BJ (cell line): Measurements from ENCODE around the gene ZMYND11. TPM values are rescaled to one million over a fixed set of nuclear protein-coding genes. Genes with fewer than 3 reads are reported as not detected.
"Not testable (repeated sequence)": the region's sequence is repeated elsewhere in the genome, so short reads cannot be mapped to it uniquely, and the experiment has no call there.

Source experiments
- CTCF ChIA-PET: fragments of 350-600 bp; formaldehyde crosslinking; extraction: SDS; loops from one replicate; lab custom pipeline; 2021; ENCODE audit warnings: antibody characterized with exemption, inconsistent platforms; lab: Yijun Ruan, JAX
- POLR2A ChIA-PET: fragments of 300-600 bp; sonication (Branson Sonifier 250); formaldehyde crosslinking; extraction: SDS; loops from one replicate; lab custom pipeline; 2021; ENCODE audit warnings: antibody characterized with exemption; lab: Charles Lee
- DNase-seq: peaks from one replicate; pipeline ENCODE4 v3.0.0-alpha.2; 2011; ENCODE audit warnings: low read depth
- H3K27me3 ChIP-seq: 2 replicates; pipeline ENCODE4 v1.6.0; 2011; ENCODE audit warnings: low read length; ENCODE audit not compliant: control insufficient read depth, insufficient read depth
- H3K36me3 ChIP-seq: 2 replicates; pipeline ENCODE4 v1.5.1; 2011; ENCODE audit warnings: low read length; ENCODE audit not compliant: control insufficient read depth, insufficient read depth
- H3K4me3 ChIP-seq: 2 replicates; pipeline ENCODE4 v1.5.1; 2011; ENCODE audit warnings: low read depth, mild to moderate bottlenecking, control low read depth, low read length
- polyA plus RNA-seq: library from polyadenylated mRNA; depleted of rRNA; stranded (reverse); fragments of >200 nt; gene quantifications from 2 replicates; pipeline ENCODE4 v1.2.3, GENCODE V29; 2011
- TF ChIP-seq, protein P1 (sequence below): IDR thresholded peaks from 2 replicates; pipeline ENCODE4 v1.5.1; 2011; ENCODE audit warnings: low read depth, mild to moderate bottlenecking, control low read depth, inconsistent platforms, low read length, moderate library complexity; ENCODE audit not compliant: insufficient read depth

The ZMYND11 gene
- polyA plus RNA-seq, 1 experiment: 37.6 TPM

DNA sequence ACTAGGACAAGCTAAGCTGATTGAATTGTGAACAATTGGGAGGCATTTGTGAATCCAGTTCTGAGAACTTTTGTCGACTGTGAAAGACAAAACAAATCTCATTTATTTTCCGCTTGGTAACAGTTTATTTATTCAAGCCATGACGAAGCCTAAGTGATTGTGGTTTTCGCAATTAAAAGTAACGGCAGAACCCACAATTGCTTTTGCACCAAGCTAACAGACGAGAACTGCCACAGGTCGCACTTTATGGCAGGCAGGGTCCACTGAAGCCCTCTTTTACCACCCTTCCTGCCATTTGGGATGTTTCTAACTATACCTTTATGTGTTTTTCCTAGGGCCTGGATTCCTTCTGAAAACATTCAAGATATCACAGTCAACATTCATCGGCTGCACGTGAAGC, 111.2 kb downstream of the ZMYND11 start:
- CTCF ChIA-PET: no interaction called here

DNA sequence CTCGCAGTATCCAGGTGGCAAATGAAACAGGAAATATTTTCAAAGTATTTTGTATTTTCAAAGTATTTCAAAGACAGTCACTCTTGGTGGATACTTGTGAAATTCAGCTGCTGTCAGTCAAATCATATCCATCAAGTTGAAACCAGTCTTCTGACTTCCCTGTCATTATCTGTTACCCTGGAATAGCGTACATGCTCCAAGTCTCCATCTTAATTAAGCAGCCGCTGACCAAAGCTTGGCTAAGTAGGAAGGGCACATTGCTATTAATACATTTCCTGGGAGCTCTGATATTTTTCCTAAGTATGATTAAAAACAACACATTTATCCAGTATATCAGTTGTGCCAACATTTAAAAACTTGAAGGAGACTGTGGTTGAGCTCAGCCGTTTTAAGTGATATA, 112.2 kb downstream of the ZMYND11 start:
- CTCF ChIA-PET: no interaction called here
- TF ChIP-seq, protein P1, sequence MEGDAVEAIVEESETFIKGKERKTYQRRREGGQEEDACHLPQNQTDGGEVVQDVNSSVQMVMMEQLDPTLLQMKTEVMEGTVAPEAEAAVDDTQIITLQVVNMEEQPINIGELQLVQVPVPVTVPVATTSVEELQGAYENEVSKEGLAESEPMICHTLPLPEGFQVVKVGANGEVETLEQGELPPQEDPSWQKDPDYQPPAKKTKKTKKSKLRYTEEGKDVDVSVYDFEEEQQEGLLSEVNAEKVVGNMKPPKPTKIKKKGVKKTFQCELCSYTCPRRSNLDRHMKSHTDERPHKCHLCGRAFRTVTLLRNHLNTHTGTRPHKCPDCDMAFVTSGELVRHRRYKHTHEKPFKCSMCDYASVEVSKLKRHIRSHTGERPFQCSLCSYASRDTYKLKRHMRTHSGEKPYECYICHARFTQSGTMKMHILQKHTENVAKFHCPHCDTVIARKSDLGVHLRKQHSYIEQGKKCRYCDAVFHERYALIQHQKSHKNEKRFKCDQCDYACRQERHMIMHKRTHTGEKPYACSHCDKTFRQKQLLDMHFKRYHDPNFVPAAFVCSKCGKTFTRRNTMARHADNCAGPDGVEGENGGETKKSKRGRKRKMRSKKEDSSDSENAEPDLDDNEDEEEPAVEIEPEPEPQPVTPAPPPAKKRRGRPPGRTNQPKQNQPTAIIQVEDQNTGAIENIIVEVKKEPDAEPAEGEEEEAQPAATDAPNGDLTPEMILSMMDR: no peak
- no peak overlapping the region for H3K4me3 ChIP-seq

More for the DNA sequence above, 111.2 kb downstream of the ZMYND11 start:
- POLR2A ChIA-PET: no interaction called here
- TF ChIP-seq, protein P1: no peak
- no peak overlapping the region for H3K4me3 ChIP-seq
- H3K27me3 ChIP-seq: no peaks in the 10 kb centered on the region
- no peak for DNase-seq
- H3K36me3 ChIP-seq: peaks cover 10% of the 10 kb centered on the region

DNA sequence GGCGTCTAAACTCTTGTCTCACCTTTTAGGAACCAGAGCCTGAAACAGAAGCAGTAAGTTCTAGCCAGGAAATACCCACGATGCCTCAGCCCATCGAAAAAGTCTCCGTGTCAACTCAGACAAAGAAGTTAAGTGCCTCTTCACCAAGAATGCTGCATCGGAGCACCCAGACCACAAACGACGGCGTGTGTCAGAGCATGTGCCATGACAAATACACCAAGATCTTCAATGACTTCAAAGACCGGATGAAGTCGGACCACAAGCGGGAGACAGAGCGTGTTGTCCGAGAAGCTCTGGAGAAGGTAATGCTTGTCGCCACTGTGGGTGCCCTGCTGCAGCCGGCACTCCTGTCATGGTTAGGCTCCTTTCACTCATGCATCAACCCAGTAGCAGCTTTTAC, 113.1 kb downstream of the ZMYND11 start:
- DNase-seq: no peak
- CTCF ChIA-PET: interaction anchor here (0.6 to 1.1 kb wide), 2 partner anchors 11 to 38 kb away, joined by 3 read pairs; no protein-coding TSS in a partner anchor

More for the DNA sequence above, 112.2 kb downstream of the ZMYND11 start:
- Histone ChIP-seq H3K27me3 (no peaks in the 10 kb centered on the region), H3K36me3 (peaks cover 8% of the 10 kb centered on the region)
- POLR2A ChIA-PET: no interaction called here
- DNase-seq: no peak

DNA sequence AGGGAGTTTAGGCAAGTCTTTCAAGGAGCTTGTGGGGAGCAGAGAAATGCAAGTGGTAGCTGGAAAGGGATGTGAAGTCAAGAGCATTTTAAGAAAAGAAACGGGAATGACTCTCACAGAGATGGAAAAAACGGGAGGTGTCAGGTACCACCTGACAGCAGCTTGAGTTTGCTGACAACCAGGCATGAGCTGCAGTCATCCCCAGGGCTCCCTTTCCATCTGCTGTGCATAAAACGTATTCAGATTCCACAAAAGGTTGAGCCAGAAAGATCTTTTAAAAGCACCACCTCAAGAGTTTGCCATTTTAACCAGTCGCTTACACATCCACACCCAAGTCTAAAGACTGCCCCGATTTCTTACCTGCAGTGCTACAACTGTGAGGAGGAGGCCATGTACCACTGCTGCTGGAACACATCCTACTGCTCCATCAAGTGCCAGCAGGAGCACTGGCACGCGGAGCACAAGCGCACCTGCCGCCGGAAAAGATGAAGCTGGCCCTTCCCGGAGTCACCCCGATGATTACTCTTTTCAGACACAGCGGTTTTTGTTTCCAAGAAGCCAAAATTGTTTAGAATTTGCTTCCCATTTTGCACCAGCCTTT, 116.8 kb downstream of the ZMYND11 start:
- CTCF ChIA-PET: interaction anchor here (0.9 to 1.2 kb wide), 2 partner anchors 10 to 17 kb away, joined by 3 read pairs; no protein-coding TSS in a partner anchor
- POLR2A ChIA-PET: no interaction called here

More for the DNA sequence above, 113.1 kb downstream of the ZMYND11 start:
- POLR2A ChIA-PET: no interaction called here
- H3K36me3 ChIP-seq: peaks cover 8% of the 10 kb centered on the region
- TF ChIP-seq, protein P1: no peak
- no peaks in the 10 kb centered on the region for H3K27me3 ChIP-seq
- H3K4me3 ChIP-seq: no peak overlapping the region

DNA sequence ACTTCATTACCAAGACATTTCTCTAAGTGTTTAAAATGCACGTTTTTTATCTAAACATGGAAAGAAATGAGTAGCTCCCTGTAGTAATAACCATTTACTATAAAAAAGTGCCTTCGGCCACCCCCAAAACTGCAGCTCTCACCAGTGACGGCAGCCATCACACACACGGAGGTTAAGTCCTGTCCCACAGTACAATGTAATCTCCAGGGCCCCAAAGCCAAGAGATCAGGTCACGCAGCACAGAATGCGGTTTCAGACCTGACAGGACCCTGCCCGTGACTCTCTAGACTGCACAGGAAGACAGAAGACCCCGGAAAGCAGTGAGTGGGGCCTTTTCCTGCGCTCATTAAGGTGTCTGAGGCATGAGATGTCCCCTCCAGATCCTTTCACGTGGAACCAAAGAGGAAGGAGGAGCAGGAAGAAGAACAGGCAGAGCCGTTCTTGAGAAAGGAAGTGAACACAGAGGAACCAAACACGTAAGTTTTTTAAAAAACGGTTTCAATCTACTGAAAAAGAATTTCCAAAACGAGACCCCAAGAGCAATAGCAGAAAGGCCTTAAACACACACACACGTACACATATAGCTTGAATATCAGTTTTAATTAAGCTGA, 125.7 kb downstream of the ZMYND11 start:
- ChIA-PET POLR2A (interaction anchor here (0.6 kb wide), 1 partner anchor 66 kb away, joined by 6 read pairs; no protein-coding TSS in a partner anchor), CTCF (no interaction called here)
- no peak for DNase-seq
- TF ChIP-seq, protein P1: no peak
- no peak overlapping the region for H3K4me3 ChIP-seq
- no peaks in the 10 kb centered on the region for H3K27me3 ChIP-seq
- H3K36me3 ChIP-seq: no peaks in the 10 kb centered on the region

More for the DNA sequence above, 116.8 kb downstream of the ZMYND11 start:
- no peak for DNase-seq
- TF ChIP-seq, protein P1: no peak
- Histone ChIP-seq H3K27me3 (no peaks in the 10 kb centered on the region), H3K36me3 (peaks cover 5% of the 10 kb centered on the region), H3K4me3 (no peak overlapping the region)

DNA sequence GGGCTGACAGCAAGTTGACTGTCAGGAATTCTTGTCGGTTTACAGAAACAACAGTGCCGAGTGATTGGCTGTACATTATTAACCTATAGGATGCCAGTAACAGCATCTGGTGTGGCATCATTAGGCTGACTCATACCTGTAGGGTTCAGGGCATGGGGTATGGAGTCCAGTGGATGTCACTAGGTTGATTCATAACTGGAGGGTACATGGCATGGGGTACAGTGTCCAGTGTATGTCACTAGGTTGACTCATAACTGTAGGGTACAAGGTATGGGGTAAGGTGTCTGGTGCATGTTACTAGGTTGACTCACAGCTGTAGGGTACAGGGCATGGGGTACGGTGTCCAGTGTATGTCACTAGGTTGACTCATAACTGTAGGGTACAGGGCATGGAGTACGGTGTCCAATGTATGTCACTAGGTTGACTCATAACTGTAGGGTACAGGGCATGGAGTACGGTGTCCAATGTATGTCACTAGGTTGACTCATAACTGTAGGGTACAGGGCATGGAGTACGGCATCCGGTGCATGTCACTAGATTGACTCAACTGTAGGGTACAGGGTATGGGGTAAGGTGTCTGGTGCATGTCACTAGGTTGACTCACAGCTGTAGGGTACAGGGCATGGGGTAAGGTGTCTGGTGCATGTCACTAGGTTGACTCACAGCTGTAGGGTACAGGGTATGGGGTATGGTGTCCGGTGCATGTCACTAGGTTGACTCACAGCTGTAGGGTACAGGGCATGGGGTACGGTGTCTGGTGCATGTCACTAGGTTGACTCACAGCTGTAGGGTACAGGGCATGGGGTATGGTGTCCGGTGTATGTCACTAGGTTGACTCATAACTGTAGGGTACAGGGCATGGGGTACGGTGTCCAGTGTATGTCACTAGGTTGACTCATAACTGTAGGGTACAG, 129.2 kb downstream of the ZMYND11 start:
- CTCF ChIA-PET, POLR2A ChIA-PET, DNase-seq: not testable (repeated sequence)

DNA sequence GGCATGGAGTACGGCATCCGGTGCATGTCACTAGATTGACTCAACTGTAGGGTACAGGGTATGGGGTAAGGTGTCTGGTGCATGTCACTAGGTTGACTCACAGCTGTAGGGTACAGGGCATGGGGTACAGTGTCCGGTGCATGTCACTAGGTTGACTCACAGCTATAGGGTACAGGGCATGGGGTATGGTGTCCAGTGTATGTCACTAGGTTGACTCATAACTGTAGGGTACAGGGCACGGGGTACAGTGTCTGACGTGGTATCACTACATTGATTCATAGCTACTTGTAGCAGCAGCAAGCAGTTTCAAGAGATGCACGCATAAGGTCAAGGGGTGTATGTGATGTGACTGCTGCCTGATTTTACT, 129.8 kb downstream of the ZMYND11 start:
- H3K36me3 ChIP-seq, CTCF ChIA-PET, POLR2A ChIA-PET, H3K4me3 ChIP-seq, H3K27me3 ChIP-seq, DNase-seq: not testable (repeated sequence)

More for the DNA sequence above, 129.2 kb downstream of the ZMYND11 start:
- not testable (repeated sequence) for H3K27me3 ChIP-seq, H3K36me3 ChIP-seq, H3K4me3 ChIP-seq
